ENCODE data around the gene CBR1.
"Not testable (repeated sequence)": the region's sequence is repeated elsewhere in the genome, so short reads cannot be mapped to it uniquely, and the experiment has no call there.

The CBR1 gene

GRCh38 chr21:36082237-36082664 is 12.4 kb downstream of the CBR1 start:
- no peak for DNase-seq

GRCh38 chr21:36087362-36088138 is 17.7 kb downstream of the CBR1 start:
- DNase-seq = no peak

GRCh38 chr21:36089946-36090345 is 20.1 kb downstream of the CBR1 start:
- no peak for DNase-seq

GRCh38 chr21:36092681-36093080 is 22.9 kb downstream of the CBR1 start:
- no peak for DNase-seq

GRCh38 chr21:36093512-36093911 is 23.7 kb downstream of the CBR1 start:
- no peak for DNase-seq

GRCh38 chr21:36096398-36097290 is 26.8 kb downstream of the CBR1 start:
- no peak for DNase-seq

GRCh38 chr21:36097427-36098181 is 27.8 kb downstream of the CBR1 start:
- no peak for DNase-seq

- DNase-seq = no peak
Observed at GRCh38 chr21:36098182-36098532, 28.3 kb downstream of the CBR1 start.

GRCh38 chr21:36099000-36099399 is 29.2 kb downstream of the CBR1 start:
- DNase-seq = no peak

GRCh38 chr21:36099695-36100211 is 29.9 kb downstream of the CBR1 start:
- not testable (repeated sequence) for DNase-seq

GRCh38 chr21:36100971-36101641 is 31.3 kb downstream of the CBR1 start:
- no peak for DNase-seq

- DNase-seq = no peak
Observed at GRCh38 chr21:36103434-36103833, 33.6 kb downstream of the CBR1 start.

GRCh38 chr21:36104317-36105300 is 34.8 kb downstream of the CBR1 start:
- DNase-seq = peak; percentile 62

GRCh38 chr21:36105327-36105842 is 35.6 kb downstream of the CBR1 start:
- DNase-seq = no peak

- no peak for DNase-seq
Observed at GRCh38 chr21:36109868-36110267, 40.0 kb downstream of the CBR1 start.

GRCh38 chr21:36111238-36111637 is 41.4 kb downstream of the CBR1 start:
- no peak for DNase-seq

GRCh38 chr21:36113647-36114428 is 44.0 kb downstream of the CBR1 start:
- peak; percentile 48 for DNase-seq

- no peak for DNase-seq
Observed at GRCh38 chr21:36115138-36115730, 45.4 kb downstream of the CBR1 start.

- no peak for DNase-seq
Observed at GRCh38 chr21:36117286-36117741, 47.5 kb downstream of the CBR1 start.

All from stimulated activated CD4-positive, alpha-beta T cell treated with anti-CD3 and anti-CD28 coated beads, Interleukin-4, amount 100 ng/mL, for 1 hour (primary cell).